HEK293 (cell line): ENCODE results near the gene DNMT1.

Experiments
- AEBP2 ChIP-seq: fragments of 450-650 bp; formaldehyde crosslinking; IDR thresholded peaks from 2 replicates; pipeline ENCODE4 v1.5.1; 2016; ENCODE audit warnings: missing biosample characterization, missing genetic modification characterization, borderline replicate concordance
- KLF8 ChIP-seq: fragments of 450-650 bp; formaldehyde crosslinking; IDR thresholded peaks from 2 replicates; pipeline ENCODE4 v1.5.1; 2016; ENCODE audit warnings: missing biosample characterization, missing genetic modification characterization
- KLF9 ChIP-seq: fragments of 450-650 bp; formaldehyde crosslinking; IDR thresholded peaks from 2 replicates; pipeline ENCODE4 v1.5.1; 2016; ENCODE audit warnings: missing biosample characterization, missing genetic modification characterization, low read depth
- MEIS1 ChIP-seq: sonication (generic); formaldehyde crosslinking; IDR thresholded peaks from 2 replicates; pipeline ENCODE4 v1.8.1; 2022; ENCODE audit warnings: missing genetic modification reagents, mild to moderate bottlenecking, borderline replicate concordance
- PRDM2 ChIP-seq: fragments of 450-650 bp; formaldehyde crosslinking; IDR thresholded peaks from 2 replicates; pipeline ENCODE4 v1.5.1; 2016; ENCODE audit warnings: missing biosample characterization, missing genetic modification characterization, borderline replicate concordance
- RBAK ChIP-seq: fragments of 450-650 bp; formaldehyde crosslinking; IDR thresholded peaks from 2 replicates; pipeline ENCODE4 v1.5.1; 2016; ENCODE audit warnings: missing biosample characterization, missing genetic modification characterization
- SALL2 ChIP-seq: fragments of 450-650 bp; formaldehyde crosslinking; IDR thresholded peaks from 2 replicates; pipeline ENCODE4 v1.5.0; 2017; ENCODE audit warnings: missing biosample characterization, mild to moderate bottlenecking, missing genetic modification characterization, borderline replicate concordance
- YY2 ChIP-seq: fragments of 450-650 bp; formaldehyde crosslinking; IDR thresholded peaks from 2 replicates; pipeline ENCODE4 v1.5.1; 2016; ENCODE audit warnings: missing biosample characterization, missing genetic modification characterization
- ZBTB11 ChIP-seq: fragments of 450-650 bp; formaldehyde crosslinking; conservative IDR thresholded peaks from 2 replicates; pipeline ENCODE4 v1.5.1; 2016; ENCODE audit warnings: low read depth, missing biosample characterization, missing genetic modification characterization
- ZBTB26 ChIP-seq: fragments of 450-650 bp; formaldehyde crosslinking; optimal IDR thresholded peaks from 2 replicates; pipeline ENCODE3; 2016; ENCODE audit warnings: missing biosample characterization, mild to moderate bottlenecking, missing genetic modification characterization
- ZFHX2 ChIP-seq: fragments of 450-650 bp; formaldehyde crosslinking; conservative IDR thresholded peaks from 2 replicates; pipeline ENCODE4 v1.5.1; 2016; ENCODE audit warnings: missing biosample characterization, missing genetic modification characterization
- ZNF10 ChIP-seq: fragments of 450-650 bp; formaldehyde crosslinking; IDR thresholded peaks from 2 replicates; pipeline ENCODE4 v1.5.1; 2017; ENCODE audit warnings: missing biosample characterization, missing genetic modification characterization
- ZNF354C ChIP-seq: fragments of 450-650 bp; formaldehyde crosslinking; IDR thresholded peaks from 2 replicates; pipeline ENCODE4 v1.5.1; 2016; ENCODE audit warnings: missing biosample characterization, missing genetic modification characterization, low read depth, borderline replicate concordance
- ZNF514 ChIP-seq: fragments of 450-650 bp; formaldehyde crosslinking; IDR thresholded peaks from 2 replicates; pipeline ENCODE4 v1.5.1; 2016; ENCODE audit warnings: missing biosample characterization, missing genetic modification characterization
- ZNF518A ChIP-seq: fragments of 450-650 bp; formaldehyde crosslinking; conservative IDR thresholded peaks from 2 replicates; pipeline ENCODE4 v1.5.1; 2016; ENCODE audit warnings: low read depth, missing biosample characterization, missing genetic modification characterization
- ZNF555 ChIP-seq: fragments of 450-650 bp; formaldehyde crosslinking; conservative IDR thresholded peaks from 2 replicates; pipeline ENCODE4 v1.5.1; 2017; ENCODE audit warnings: missing biosample characterization, mild to moderate bottlenecking, missing genetic modification characterization, inconsistent platforms
- ZNF621 ChIP-seq: fragments of 450-650 bp; formaldehyde crosslinking; IDR thresholded peaks from 2 replicates; pipeline ENCODE4 v1.5.1; 2017; ENCODE audit warnings: missing biosample characterization, missing genetic modification characterization
- ZNF701 ChIP-seq: fragments of 450-650 bp; formaldehyde crosslinking; IDR thresholded peaks from 2 replicates; pipeline ENCODE4 v1.5.1; 2016; ENCODE audit warnings: missing biosample characterization, missing genetic modification characterization
- ZNF777 ChIP-seq: fragments of 450-650 bp; formaldehyde crosslinking; IDR thresholded peaks from 2 replicates; pipeline ENCODE4 v1.5.1; 2017; ENCODE audit warnings: missing biosample characterization, missing genetic modification characterization, borderline replicate concordance
- ZNF843 ChIP-seq: fragments of 450-650 bp; formaldehyde crosslinking; IDR thresholded peaks from 2 replicates; pipeline ENCODE4 v1.5.1; 2016; ENCODE audit warnings: missing biosample characterization, missing genetic modification characterization
- ZXDB ChIP-seq: fragments of 450-650 bp; formaldehyde crosslinking; IDR thresholded peaks from 2 replicates; pipeline ENCODE4 v1.5.1; 2016; ENCODE audit warnings: missing biosample characterization, missing genetic modification characterization

DNMT1 gene

GRCh38 chr19:10230861-10231611 lies 36.3 kb upstream of the DNMT1 start, which contains the start of gene S1PR2 (continued):
- no peak for TF ChIP-seq PRDM2 (tag by site-specific recombination)
- no peak for TF ChIP-seq ZNF555
- TF ChIP-seq ZBTB11 (tag by site-specific recombination) = peak; percentile 62
- no peak for TF ChIP-seq AEBP2 (tag by site-specific recombination)
- no peak for TF ChIP-seq RBAK (tag by site-specific recombination)
- no peak for TF ChIP-seq ZNF621 (tag by site-specific recombination)
- no peak for TF ChIP-seq MEIS1 (CRISPR knock-in tag)
- no peak for TF ChIP-seq ZNF701
- TF ChIP-seq ZNF514 = no peak
- 0 out of 2 replicates have a peak, but pooled peaks have one; percentile 5 for TF ChIP-seq ZXDB
- no peak for TF ChIP-seq ZNF777 (tag by site-specific recombination)
- TF ChIP-seq SALL2 (tag by site-specific recombination) = no peak
- TF ChIP-seq ZNF518A (tag by site-specific recombination) = no peak
- TF ChIP-seq ZNF354C = no peak
- no peak for TF ChIP-seq ZNF843 (tag by site-specific recombination)
- TF ChIP-seq ZFHX2 (tag by site-specific recombination) = peak; percentile 30; the same call in 1 of the 2 replicates
- peak; percentile 40; the same call in 1 of the 2 replicates for TF ChIP-seq KLF9 (tag by site-specific recombination)
- no peak for TF ChIP-seq YY2 (tag by site-specific recombination)
- TF ChIP-seq ZNF10 (tag by site-specific recombination) = no peak
- TF ChIP-seq ZBTB26 (tag by site-specific recombination) = peak; percentile 83
- no peak; the same call in 1 of the 2 replicates for TF ChIP-seq KLF8
